Esophagus muscularis mucosa (tissue), 4 donors: ENCODE measurements around the gene CSMD2.

Source experiments
- EP300 ChIP-seq: sonication (generic); formaldehyde crosslinking; IDR thresholded peaks from one replicate; pipeline ENCODE4 v1.6.1; 2017; ENCODE audit warnings: antibody characterized with exemption
- POLR2A ChIP-seq: fragments of 450-650 bp; IDR thresholded peaks from one replicate; pipeline ENCODE4 v1.6.1; 2017; ENCODE audit warnings: antibody characterized with exemption, moderate library complexity, mild to moderate bottlenecking, low read depth
- POLR2AphosphoS5 ChIP-seq, 2 donors: sonication (generic); formaldehyde crosslinking; IDR thresholded peaks; one replicate each; pipeline ENCODE4 v1.6.1; 2017; ENCODE audit warnings: antibody characterized with exemption in 2 of 2
- TF ChIP-seq, protein P1 (sequence below), 3 experiments: fragments of 200-600 bp in 2 of 3; fragments of 450-650 bp in 1 of 3; sonication (generic) in 2 of 3; IDR thresholded peaks; one replicate each; pipeline ENCODE4 v1.5.1; 2017 to 2019; ENCODE audit warnings: antibody characterized with exemption in 3 of 3, mild to moderate bottlenecking in 2 of 3, moderate library complexity in 1 of 3

DNA sequence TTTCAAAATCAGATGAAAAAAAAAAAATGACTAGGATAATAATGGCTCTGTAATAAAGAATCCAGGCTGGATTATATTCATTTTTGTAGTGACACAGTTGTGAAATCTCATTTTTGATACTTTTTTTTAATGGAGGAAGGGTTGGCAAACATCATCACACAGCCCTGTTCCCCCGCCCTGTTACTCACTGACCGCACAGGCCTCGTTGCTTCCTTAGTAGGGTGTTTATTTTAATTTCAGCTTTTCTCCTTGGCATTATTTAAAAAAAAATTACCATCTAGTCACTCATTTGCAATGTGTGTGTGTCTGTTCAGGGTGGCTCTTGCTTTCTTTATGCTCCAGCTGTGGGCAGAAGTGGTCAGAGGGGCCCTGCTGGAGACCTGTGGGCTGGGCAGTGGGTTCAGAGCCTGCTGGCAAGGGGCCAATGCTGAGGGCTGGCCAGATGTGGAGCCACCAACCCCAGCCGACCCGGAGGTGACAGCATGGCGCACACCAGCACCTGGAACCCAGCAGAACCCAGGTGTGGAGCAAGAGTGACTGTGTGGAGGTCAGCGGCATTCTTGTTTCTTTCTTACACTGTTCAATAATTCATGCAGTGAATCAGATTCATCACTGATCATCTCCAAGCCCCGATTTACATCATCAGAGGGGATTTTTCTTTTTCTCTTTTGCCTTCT, 648.0 kb downstream of the CSMD2 start:
- TF ChIP-seq, protein P1, sequence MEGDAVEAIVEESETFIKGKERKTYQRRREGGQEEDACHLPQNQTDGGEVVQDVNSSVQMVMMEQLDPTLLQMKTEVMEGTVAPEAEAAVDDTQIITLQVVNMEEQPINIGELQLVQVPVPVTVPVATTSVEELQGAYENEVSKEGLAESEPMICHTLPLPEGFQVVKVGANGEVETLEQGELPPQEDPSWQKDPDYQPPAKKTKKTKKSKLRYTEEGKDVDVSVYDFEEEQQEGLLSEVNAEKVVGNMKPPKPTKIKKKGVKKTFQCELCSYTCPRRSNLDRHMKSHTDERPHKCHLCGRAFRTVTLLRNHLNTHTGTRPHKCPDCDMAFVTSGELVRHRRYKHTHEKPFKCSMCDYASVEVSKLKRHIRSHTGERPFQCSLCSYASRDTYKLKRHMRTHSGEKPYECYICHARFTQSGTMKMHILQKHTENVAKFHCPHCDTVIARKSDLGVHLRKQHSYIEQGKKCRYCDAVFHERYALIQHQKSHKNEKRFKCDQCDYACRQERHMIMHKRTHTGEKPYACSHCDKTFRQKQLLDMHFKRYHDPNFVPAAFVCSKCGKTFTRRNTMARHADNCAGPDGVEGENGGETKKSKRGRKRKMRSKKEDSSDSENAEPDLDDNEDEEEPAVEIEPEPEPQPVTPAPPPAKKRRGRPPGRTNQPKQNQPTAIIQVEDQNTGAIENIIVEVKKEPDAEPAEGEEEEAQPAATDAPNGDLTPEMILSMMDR (IDR thresholded peaks at IDR 0.05), result no peak
- TF ChIP-seq POLR2A (no peak), POLR2AphosphoS5 (IDR thresholded peaks at IDR 0.05) (no peak), EP300 (no peak)
